ENCODE data around the gene CTDP1. TPM values are rescaled to one million over a fixed set of nuclear protein-coding genes. Genes with fewer than 3 reads are reported as not detected.

Gene CTDP1
- total and polyA plus RNA-seq, 9 of the 15 experiments (the other 6 are each of a cell fraction or from before 2014, with no cell fraction given) = 0.07 to 19.2 (median 4.0) TPM

DNA sequence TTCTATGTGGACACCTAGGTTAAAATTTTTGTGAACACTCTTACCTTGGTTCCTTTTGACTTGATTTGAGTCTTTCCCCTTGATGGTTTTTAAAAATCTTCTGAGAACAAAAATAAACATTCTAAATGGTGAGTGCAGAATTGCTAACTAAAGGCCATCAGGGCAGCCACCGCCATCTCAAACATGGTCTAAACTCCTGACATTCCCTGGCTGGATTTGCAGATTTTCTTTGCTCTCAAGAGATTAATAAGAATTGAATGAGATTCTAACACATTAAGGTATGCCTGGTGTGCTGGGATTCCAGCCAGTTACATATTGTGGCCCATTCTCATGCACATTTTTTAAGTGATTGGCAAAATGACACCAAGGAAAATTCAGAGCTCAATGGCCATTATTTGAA lies 17.2 kb upstream of the CTDP1 start:
- no peak overlapping the region for H3K9ac ChIP-seq (ENCODE audit: insufficient read depth in 1 of 2, low read depth in 2 of 2, low read length in 2 of 2)
- peaks cover 18 to 36% of the 10 kb centered on the region in 2 experiments; a peak in 4 of 5 replicates for H3K27me3 ChIP-seq (ENCODE audit: control insufficient read depth in 2 of 2, insufficient read depth in 2 of 2, low read length in 2 of 2)
- ChIA-PET POLR2A (interaction anchor here (0.6 kb wide), 1 partner anchor 236 kb away, joined by 3 read pairs; no protein-coding TSS in a partner anchor), CTCF (ENCODE audit: low intra/inter-chr PET ratio) (no interaction called here)
- no peaks in the 10 kb centered on the region for H3K4me1 ChIP-seq (replicated peaks in 1 of 2; ENCODE audit: control insufficient read depth in 2 of 2, insufficient read depth in 2 of 2, low read length in 2 of 2)
- DNase-seq (ENCODE audit: extremely low read depth in 1 of 4, low spot score in 3 of 4) (no peak), ATAC-seq (no peak), FAIRE-seq (no peak)
- no peak overlapping the region for H3K4me3 ChIP-seq
- H3K9me3 ChIP-seq (replicated peaks; ENCODE audit: control insufficient read depth, insufficient read depth, low read depth, low read length) = no peaks in the 10 kb centered on the region
- intact Hi-C loops (cut with micrococcal nuclease) = no loop called here
- BruUV-seq (replicated peaks) = no TSS peak
- in situ Hi-C loops (cut with MboI) = no loop called here
- H3K4me2 ChIP-seq (ENCODE audit: insufficient read depth, low read length) = no peak overlapping the region
- no peaks in the 10 kb centered on the region for H3K9me1 ChIP-seq (ENCODE audit: control insufficient read depth, insufficient read depth, low read length)
- H3K79me2 ChIP-seq (ENCODE audit: control insufficient read depth, insufficient read depth, low read length) = no peaks in the 10 kb centered on the region
- no peak for TF ChIP-seq ZNF212 (CRISPR knock-in tag; IDR thresholded peaks at IDR 0.05)
- no peak for TF ChIP-seq MYC (IDR thresholded peaks at IDR 0.05; ENCODE audit: low read depth, low read length)
- TF ChIP-seq MYC (CRISPR knock-in tag; IDR thresholded peaks at IDR 0.05; ENCODE audit: borderline replicate concordance, low read depth) = no peak
- TF ChIP-seq SAP30 (IDR thresholded peaks at IDR 0.05; ENCODE audit: borderline replicate concordance, insufficient read depth, low read depth, low read length, poor library complexity, severe bottlenecking) = no peak
- no peaks in the 10 kb centered on the region for H3K36me3 ChIP-seq (ENCODE audit: control insufficient read depth, insufficient read depth, low read length)
- H4K20me1 ChIP-seq (replicated peaks; ENCODE audit: control insufficient read depth, insufficient read depth, low read length) = no peaks in the 10 kb centered on the region
- no peak overlapping the region for H3K27ac ChIP-seq (ENCODE audit: extremely low read depth, low read depth, low read length)
- no peak overlapping the region for H2AFZ ChIP-seq (ENCODE audit: low read depth, low read length)
- 0% methylated on average over 1 of the region's 1 CpG for WGBS (ENCODE audit: insufficient coverage, low coverage, missing lambda C conversion rate)

- 0% methylated on average over 3 of the region's 3 CpGs for WGBS (ENCODE audit: insufficient coverage, low coverage, missing lambda C conversion rate)
- CTCF ChIA-PET (ENCODE audit: low intra/inter-chr PET ratio) = no interaction called here
- TF ChIP-seq EP400 (IDR thresholded peaks at IDR 0.05) = no peak
- no peak for TF ChIP-seq ILF3 (IDR thresholded peaks at IDR 0.05; ENCODE audit: borderline replicate concordance)
- TF ChIP-seq ETS1 (conservative IDR thresholded peaks at IDR 0.05; ENCODE audit: control insufficient read depth, low read depth, low read length) = no peak
- no peak for TF ChIP-seq POLR2B (IDR thresholded peaks at IDR 0.05; ENCODE audit: low read depth, partially characterized antibody)
- no peak for TF ChIP-seq YY1 (IDR thresholded peaks at IDR 0.05; ENCODE audit: borderline replicate concordance in 1 of 3, control insufficient read depth in 1 of 3, extremely low read depth in 1 of 3, insufficient read depth in 3 of 3, insufficient read length in 1 of 3, insufficient replicate concordance in 2 of 3, low read depth in 1 of 3, low read length in 2 of 3)
- no peak for TF ChIP-seq XRCC4 (IDR thresholded peaks at IDR 0.05; ENCODE audit: extremely low read depth, insufficient read depth, insufficient read length)
- no peak for TF ChIP-seq USF2 (CRISPR knock-in tag; IDR thresholded peaks at IDR 0.05)
- no peak for TF ChIP-seq SRSF1 (IDR thresholded peaks at IDR 0.05; ENCODE audit: low read depth, low read length)
- no peak for TF ChIP-seq ZNF561 (CRISPR knock-in tag; conservative IDR thresholded peaks at IDR 0.05)
Observed at GRCh38 chr18:79664525-79665125, 15.0 kb upstream of the CTDP1 start.

More at GRCh38 chr18:79664525-79665125, 15.0 kb upstream of the CTDP1 start:
- Histone ChIP-seq H3K9ac (ENCODE audit: insufficient read depth in 1 of 2, low read depth in 2 of 2, low read length in 2 of 2) (no peak overlapping the region), H3K9me3 (replicated peaks; ENCODE audit: control insufficient read depth, insufficient read depth, low read depth, low read length) (no peaks in the 10 kb centered on the region), H3K79me2 (ENCODE audit: control insufficient read depth, insufficient read depth, low read length) (no peaks in the 10 kb centered on the region), H3K36me3 (ENCODE audit: control insufficient read depth, insufficient read depth, low read length) (no peaks in the 10 kb centered on the region), H3K27me3 (ENCODE audit: control insufficient read depth in 2 of 2, insufficient read depth in 2 of 2, low read length in 2 of 2) (peaks cover 11 to 17% of the 10 kb centered on the region in 2 experiments; a peak in 3 of 5 replicates), H3K4me2 (ENCODE audit: insufficient read depth, low read length) (no peak overlapping the region), H3K9me1 (ENCODE audit: control insufficient read depth, insufficient read depth, low read length) (no peaks in the 10 kb centered on the region), H3K27ac (ENCODE audit: extremely low read depth, low read depth, low read length) (no peak overlapping the region), H3K4me3 (no peak overlapping the region), H3K4me1 (replicated peaks in 1 of 2; ENCODE audit: control insufficient read depth in 2 of 2, insufficient read depth in 2 of 2, low read length in 2 of 2) (no peaks in the 10 kb centered on the region), H4K20me1 (replicated peaks; ENCODE audit: control insufficient read depth, insufficient read depth, low read length) (no peaks in the 10 kb centered on the region), H2AFZ (ENCODE audit: low read depth, low read length) (no peak overlapping the region)
- POLR2A ChIA-PET = no interaction called here
- FAIRE-seq (no peak), DNase-seq (ENCODE audit: extremely low read depth in 1 of 4, low spot score in 3 of 4) (no peak), ATAC-seq (no peak)
- in situ Hi-C loops (cut with MboI) (no loop called here), intact Hi-C loops (cut with micrococcal nuclease) (no loop called here)
- no TSS peak for BruUV-seq (replicated peaks)
